ENCODE results near the gene ZNF84. TPM values are rescaled to one million over a fixed set of nuclear protein-coding genes. Genes with fewer than 3 reads are reported as not detected.
A peak's percentile ranks its signal among the peaks of the same experiment; 100 is the strongest.

The ZNF84 gene
- total RNA-seq, 4 donors from 2014 or later: 36.5 to 71.7 (median 42.0) TPM

DNA sequence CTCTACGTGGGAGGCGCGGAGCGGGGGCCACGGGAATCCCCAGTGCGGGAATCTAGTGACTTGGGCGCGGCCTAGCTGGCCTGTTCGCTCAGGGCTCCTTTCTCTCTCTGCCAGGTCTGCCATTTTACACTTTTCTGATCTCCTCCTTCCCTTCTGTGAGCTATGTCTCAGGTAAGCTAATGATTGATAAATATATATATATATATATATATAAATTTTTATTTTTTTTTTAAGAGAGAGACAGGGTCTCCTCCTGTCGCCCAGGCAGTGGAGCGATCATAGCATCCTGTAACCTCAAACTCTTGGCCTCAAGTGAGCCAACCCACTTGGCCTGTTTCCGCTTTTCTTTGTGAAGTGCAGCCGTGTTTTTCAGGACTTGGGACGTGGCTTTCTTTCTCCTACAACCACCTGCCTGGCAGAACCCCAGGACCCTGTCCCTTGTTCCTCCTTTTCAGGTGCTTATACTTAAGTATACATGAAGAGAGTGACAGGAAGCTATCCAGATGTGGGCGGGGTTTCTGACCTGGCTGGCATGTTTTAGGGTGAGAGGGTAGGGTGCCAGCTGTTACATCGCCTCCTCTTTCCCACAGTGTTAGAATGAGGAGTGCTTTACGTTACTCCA lies 44.0 kb downstream of the ZNF84 start:
- Histone ChIP-seq H3K4me3 (replicated peaks in 1 of 3) (peak overlapping the region; percentile 67 to 91 (median 80)), H3K9me3 (no peaks in the 10 kb centered on the region), H3K27ac (peak overlapping the region; percentile 92 to 98 (median 98)), H3K36me3 (peaks cover 31 to 36% of the 10 kb centered on the region in 2 donors), H3K27me3 (no peaks in the 10 kb centered on the region), H3K4me1 (peaks cover 12 to 17% of the 10 kb centered on the region in 2 donors)
- 23 to 30% methylated on average over 13 to 17 of the region's 17 CpGs for WGBS, 2 donors
- intact Hi-C loops (cut with DNase I): no loop called here
- no peak for TF ChIP-seq POLR2A (IDR thresholded peaks at IDR 0.05)
- TF ChIP-seq, protein P1, sequence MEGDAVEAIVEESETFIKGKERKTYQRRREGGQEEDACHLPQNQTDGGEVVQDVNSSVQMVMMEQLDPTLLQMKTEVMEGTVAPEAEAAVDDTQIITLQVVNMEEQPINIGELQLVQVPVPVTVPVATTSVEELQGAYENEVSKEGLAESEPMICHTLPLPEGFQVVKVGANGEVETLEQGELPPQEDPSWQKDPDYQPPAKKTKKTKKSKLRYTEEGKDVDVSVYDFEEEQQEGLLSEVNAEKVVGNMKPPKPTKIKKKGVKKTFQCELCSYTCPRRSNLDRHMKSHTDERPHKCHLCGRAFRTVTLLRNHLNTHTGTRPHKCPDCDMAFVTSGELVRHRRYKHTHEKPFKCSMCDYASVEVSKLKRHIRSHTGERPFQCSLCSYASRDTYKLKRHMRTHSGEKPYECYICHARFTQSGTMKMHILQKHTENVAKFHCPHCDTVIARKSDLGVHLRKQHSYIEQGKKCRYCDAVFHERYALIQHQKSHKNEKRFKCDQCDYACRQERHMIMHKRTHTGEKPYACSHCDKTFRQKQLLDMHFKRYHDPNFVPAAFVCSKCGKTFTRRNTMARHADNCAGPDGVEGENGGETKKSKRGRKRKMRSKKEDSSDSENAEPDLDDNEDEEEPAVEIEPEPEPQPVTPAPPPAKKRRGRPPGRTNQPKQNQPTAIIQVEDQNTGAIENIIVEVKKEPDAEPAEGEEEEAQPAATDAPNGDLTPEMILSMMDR (IDR thresholded peaks at IDR 0.05): no peak
- peak; percentile 3 to 7 for DNase-seq

DNA sequence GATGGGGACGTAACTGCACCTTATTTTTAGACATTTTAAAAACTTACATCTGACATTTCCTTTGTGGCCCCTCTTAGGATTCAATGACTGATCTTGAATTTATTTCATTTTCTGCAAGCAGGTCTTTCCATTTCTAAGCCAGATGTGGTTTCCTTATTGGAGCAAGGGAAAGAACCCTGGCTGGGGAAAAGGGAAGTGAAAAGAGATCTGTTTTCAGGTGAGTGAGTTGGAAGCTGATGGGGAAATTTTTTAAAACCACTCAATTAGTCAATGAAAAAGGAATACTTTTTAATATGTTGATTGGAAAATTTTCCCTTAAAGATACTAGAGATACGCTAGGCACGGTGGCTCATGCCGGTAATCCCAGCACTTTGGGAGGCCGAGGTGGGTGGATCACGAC lies 46.0 kb downstream of the ZNF84 start:
- intact Hi-C loops (cut with DNase I): no loop called here
- peaks cover 50 to 55% of the 10 kb centered on the region in 2 donors for H3K36me3 ChIP-seq
- TF ChIP-seq, protein P1 (IDR thresholded peaks at IDR 0.05): no peak
- no peak for TF ChIP-seq POLR2A (IDR thresholded peaks at IDR 0.05)
- H3K4me3 ChIP-seq (replicated peaks in 1 of 3): no peak overlapping the region
- H3K27me3 ChIP-seq: no peaks in the 10 kb centered on the region
- WGBS, 2 donors: 98 to 99% methylated on average over 6 of the region's 6 CpGs
- no peak overlapping the region for H3K27ac ChIP-seq
- DNase-seq: no peak
- H3K4me1 ChIP-seq: peaks cover 12 to 17% of the 10 kb centered on the region in 2 donors
- no peaks in the 10 kb centered on the region for H3K9me3 ChIP-seq

DNA sequence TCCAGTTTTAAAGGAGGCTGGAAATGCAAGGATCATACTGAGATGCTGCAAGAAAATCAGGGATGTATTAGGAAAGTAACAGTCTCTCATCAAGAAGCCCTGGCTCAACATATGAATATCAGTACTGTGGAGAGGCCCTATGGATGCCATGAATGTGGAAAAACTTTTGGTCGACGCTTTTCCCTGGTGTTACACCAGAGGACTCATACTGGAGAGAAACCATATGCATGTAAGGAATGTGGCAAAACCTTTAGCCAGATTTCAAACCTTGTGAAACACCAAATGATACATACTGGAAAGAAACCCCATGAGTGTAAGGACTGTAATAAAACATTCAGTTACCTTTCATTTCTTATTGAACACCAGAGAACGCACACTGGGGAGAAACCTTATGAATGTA lies 68.3 kb downstream of the ZNF84 start:
- no peak overlapping the region for H3K4me3 ChIP-seq (replicated peaks in 1 of 3)
- DNase-seq: no peak
- no peaks in the 10 kb centered on the region for H3K4me1 ChIP-seq
- H3K9me3 ChIP-seq: peaks cover 20% of the 10 kb centered on the region
- intact Hi-C loops (cut with DNase I): no loop called here
- peaks cover 60 to 77% of the 10 kb centered on the region in 2 donors for H3K36me3 ChIP-seq
- WGBS, 2 donors: 96 to 97% methylated on average over 3 of the region's 3 CpGs
- no peaks in the 10 kb centered on the region for H3K27me3 ChIP-seq
- TF ChIP-seq, protein P1 (IDR thresholded peaks at IDR 0.05): no peak
- TF ChIP-seq POLR2A (IDR thresholded peaks at IDR 0.05): no peak
- no peak overlapping the region for H3K27ac ChIP-seq

DNA sequence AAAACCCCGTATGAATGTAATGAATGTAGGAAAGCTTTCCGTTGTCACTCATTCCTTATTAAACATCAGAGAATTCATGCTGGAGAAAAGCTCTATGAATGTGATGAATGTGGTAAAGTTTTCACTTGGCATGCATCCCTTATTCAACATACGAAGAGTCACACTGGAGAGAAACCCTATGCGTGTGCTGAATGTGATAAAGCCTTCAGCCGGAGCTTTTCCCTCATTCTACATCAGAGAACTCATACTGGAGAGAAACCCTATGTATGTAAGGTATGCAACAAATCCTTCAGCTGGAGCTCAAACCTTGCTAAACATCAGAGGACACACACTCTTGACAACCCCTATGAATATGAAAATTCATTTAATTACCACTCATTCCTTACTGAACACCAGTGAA lies 68.9 kb downstream of the ZNF84 start:
- H3K9me3 ChIP-seq: peaks cover 20% of the 10 kb centered on the region
- DNase-seq: no peak
- H3K27me3 ChIP-seq: no peaks in the 10 kb centered on the region
- intact Hi-C loops (cut with DNase I): no loop called here
- WGBS, 2 donors: 94 to 99% methylated on average over 5 of the region's 5 CpGs
- H3K4me3 ChIP-seq (replicated peaks in 1 of 3): no peak overlapping the region
- TF ChIP-seq POLR2A (IDR thresholded peaks at IDR 0.05): no peak
- TF ChIP-seq, protein P1 (IDR thresholded peaks at IDR 0.05): no peak
- peaks cover 53 to 71% of the 10 kb centered on the region in 2 donors for H3K36me3 ChIP-seq
- H3K4me1 ChIP-seq: no peaks in the 10 kb centered on the region
- H3K27ac ChIP-seq: no peak overlapping the region

DNA sequence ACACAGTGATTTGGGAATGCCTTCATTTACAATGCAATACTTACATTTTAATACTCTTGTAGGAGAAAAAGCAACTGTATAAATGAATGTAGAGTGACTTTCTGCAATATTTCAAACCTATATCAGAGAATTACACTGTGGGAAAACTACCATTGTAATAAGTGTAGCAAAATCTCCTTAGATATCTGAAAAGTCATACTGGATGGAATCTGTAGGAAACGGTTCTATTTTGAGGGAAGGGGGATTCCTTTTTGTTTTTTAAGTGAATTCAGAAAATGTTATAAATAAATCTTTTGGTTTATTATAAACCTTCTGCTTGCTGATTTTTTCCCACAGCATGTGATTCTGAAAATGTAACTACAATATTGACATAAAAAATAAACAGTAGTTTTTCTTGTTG lies 69.8 kb downstream of the ZNF84 start:
- DNase-seq: no peak
- WGBS, 2 donors: 95 to 98% methylated on average over 1 of the region's 1 CpG
- Histone ChIP-seq H3K27me3 (no peaks in the 10 kb centered on the region), H3K4me1 (no peaks in the 10 kb centered on the region), H3K36me3 (peaks cover 47 to 62% of the 10 kb centered on the region in 2 donors), H3K9me3 (peaks cover 20% of the 10 kb centered on the region), H3K27ac (no peak overlapping the region), H3K4me3 (replicated peaks in 1 of 3) (no peak overlapping the region)
- intact Hi-C loops (cut with DNase I): no loop called here
- no peak for TF ChIP-seq POLR2A (IDR thresholded peaks at IDR 0.05)
- TF ChIP-seq, protein P1 (IDR thresholded peaks at IDR 0.05): no peak
